Ascending aorta (tissue), 2 donors: ENCODE data around the gene DIAPH2. TPM values are rescaled to one million over a fixed set of nuclear protein-coding genes. Genes with fewer than 3 reads are reported as not detected.

Source experiments
- DNase-seq, 2 donors: peaks; one replicate each; pipeline ENCODE4 v3.0.0-alpha.2; 2019; ENCODE audit warnings: low spot score in 2 of 2
- H3K27ac ChIP-seq, 2 donors: fragments of 200-600 bp; sonication (generic); one replicate each; pipeline ENCODE4 v1.5.1; 2016 to 2017; ENCODE audit warnings: mild to moderate bottlenecking in 1 of 2
- H3K27me3 ChIP-seq: fragments of 200-600 bp; sonication (generic); one replicate; pipeline ENCODE4 v1.5.1; 2017
- H3K36me3 ChIP-seq, 2 donors: fragments of 200-600 bp; sonication (generic); one replicate each; pipeline ENCODE4 v1.5.1; 2016
- H3K4me1 ChIP-seq, 2 donors: fragments of 200-600 bp; sonication (generic); one replicate each; pipeline ENCODE4 v1.5.1; 2016 to 2017; ENCODE audit warnings: mild to moderate bottlenecking in 1 of 2
- H3K4me3 ChIP-seq, 2 donors: fragments of 200-600 bp; sonication (generic); one replicate each; pipeline ENCODE4 v1.5.1; 2016 to 2017; ENCODE audit warnings: mild to moderate bottlenecking in 1 of 2
- H3K9me3 ChIP-seq, 2 donors: fragments of 200-600 bp; sonication (generic); one replicate each; pipeline ENCODE4 v1.5.1; 2016
- CTCF ChIP-seq, 3 experiments: fragments of 200-600 bp in 2 of 3; fragments of 450-650 bp in 1 of 3; sonication (generic) in 2 of 3; IDR thresholded peaks; one replicate each; pipeline ENCODE4 v1.5.1; 2016 to 2019; ENCODE audit warnings: antibody characterized with exemption in 3 of 3, mild to moderate bottlenecking in 1 of 3, moderate library complexity in 1 of 3
- intact Hi-C: fragments of 100-400 bp; cut with DNase I; formaldehyde crosslinking; loops from one replicate; pipeline ENCODE4 v1.15.1; 2023
- total RNA-seq: library from RNA; depleted of rRNA; stranded (reverse); fragments of >200 nt; gene quantifications from one replicate; pipeline ENCODE4 v1.1.0, GENCODE V29; 2016

Gene DIAPH2
- total RNA-seq, 1 donor from 2014 or later, result 27.9 TPM

- H3K27me3 ChIP-seq, result no peaks in the 10 kb centered on the region
- H3K9me3 ChIP-seq, result no peaks in the 10 kb centered on the region
- no peak for DNase-seq
- H3K36me3 ChIP-seq, result no peaks in the 10 kb centered on the region
- H3K27ac ChIP-seq, result no peak overlapping the region
- H3K4me3 ChIP-seq, result no peak overlapping the region
- intact Hi-C loops, result no loop called here
- no peak for TF ChIP-seq CTCF (IDR thresholded peaks at IDR 0.05)
- H3K4me1 ChIP-seq, result no peaks in the 10 kb centered on the region
Measured at GRCh38 chrX:97369947-97370346, 685.3 kb downstream of the DIAPH2 start.

DNA sequence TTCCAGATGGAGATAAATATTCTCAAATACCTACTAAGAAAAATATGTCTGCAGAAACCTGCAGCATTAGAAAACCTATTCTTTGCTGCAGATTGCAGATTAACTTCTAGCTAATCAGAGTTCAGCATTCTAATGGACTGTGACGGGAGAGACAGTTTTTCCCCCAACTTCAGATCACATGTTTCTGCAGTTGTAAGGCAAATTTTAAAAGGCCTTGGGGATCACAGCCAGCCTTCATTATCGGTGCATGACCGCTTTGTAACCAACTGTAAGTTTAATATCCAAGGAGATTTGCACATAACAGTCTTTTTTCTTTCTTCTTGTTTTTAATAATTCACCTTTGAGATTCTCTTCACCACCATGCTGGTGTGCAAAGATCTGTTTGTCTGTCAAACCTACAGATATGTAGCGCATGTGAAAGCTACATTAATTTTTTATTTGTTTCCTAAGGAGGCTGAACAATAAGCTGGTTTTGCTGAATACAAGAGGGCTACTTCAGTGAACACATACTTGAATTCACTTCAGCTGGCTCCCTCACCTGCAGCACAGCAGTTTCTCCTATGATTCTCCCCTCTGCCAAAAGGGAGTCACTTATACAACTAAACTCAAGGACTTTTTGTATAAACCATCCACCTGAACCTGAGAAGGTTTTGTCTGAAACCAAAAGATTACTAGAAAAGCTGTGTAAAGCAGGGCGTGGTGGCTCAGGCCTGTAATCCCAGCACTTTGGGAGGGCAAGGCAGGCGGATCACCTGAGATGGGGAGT lies 687.5 kb downstream of the DIAPH2 start:
- Histone ChIP-seq H3K9me3 (no peaks in the 10 kb centered on the region), H3K27me3 (no peaks in the 10 kb centered on the region), H3K36me3 (no peaks in the 10 kb centered on the region), H3K4me3 (no peak overlapping the region), H3K4me1 (no peaks in the 10 kb centered on the region), H3K27ac (no peak overlapping the region)
- intact Hi-C loops, result no loop called here
- TF ChIP-seq CTCF (IDR thresholded peaks at IDR 0.05), result no peak
- DNase-seq, result no peak

- H3K27ac ChIP-seq, result no peak overlapping the region
- no peak for DNase-seq
- no peaks in the 10 kb centered on the region for H3K36me3 ChIP-seq
- H3K9me3 ChIP-seq, result no peaks in the 10 kb centered on the region
- H3K27me3 ChIP-seq, result no peaks in the 10 kb centered on the region
- intact Hi-C loops, result no loop called here
- TF ChIP-seq CTCF (IDR thresholded peaks at IDR 0.05), result no peak
- no peak overlapping the region for H3K4me3 ChIP-seq
- no peaks in the 10 kb centered on the region for H3K4me1 ChIP-seq
Measured at GRCh38 chrX:97374266-97374665, 689.6 kb downstream of the DIAPH2 start.

DNA sequence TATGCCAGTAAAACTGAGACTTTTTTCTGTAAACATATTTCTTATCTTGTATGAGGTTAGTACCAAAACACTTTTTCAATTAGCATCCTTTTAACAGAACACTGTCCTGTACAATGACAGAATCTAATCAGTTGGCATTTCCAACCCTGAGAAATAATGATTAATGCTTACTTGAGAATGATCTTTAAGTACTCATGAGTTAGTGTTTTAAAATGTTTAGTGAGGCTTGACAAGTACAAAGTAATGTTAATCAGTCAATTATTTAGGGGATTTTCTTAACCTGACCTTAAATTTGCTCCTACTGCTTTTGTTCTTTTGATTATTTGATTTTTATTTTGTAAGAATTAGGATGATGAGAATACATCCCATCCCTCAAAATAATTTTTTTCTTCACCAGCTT lies 695.6 kb downstream of the DIAPH2 start:
- no peak for DNase-seq
- H3K9me3 ChIP-seq, result no peaks in the 10 kb centered on the region
- no peak for TF ChIP-seq CTCF (IDR thresholded peaks at IDR 0.05)
- no peaks in the 10 kb centered on the region for H3K36me3 ChIP-seq
- H3K4me3 ChIP-seq, result no peak overlapping the region
- no peaks in the 10 kb centered on the region for H3K27me3 ChIP-seq
- no peaks in the 10 kb centered on the region for H3K4me1 ChIP-seq
- intact Hi-C loops, result no loop called here
- no peak overlapping the region for H3K27ac ChIP-seq

GRCh38 chrX:97384685-97385084 lies 700.0 kb downstream of the DIAPH2 start:
- H3K27ac ChIP-seq, result no peak overlapping the region
- no peak for TF ChIP-seq CTCF (IDR thresholded peaks at IDR 0.05)
- no peaks in the 10 kb centered on the region for H3K4me1 ChIP-seq
- DNase-seq, result no peak
- no peaks in the 10 kb centered on the region for H3K9me3 ChIP-seq
- H3K27me3 ChIP-seq, result no peaks in the 10 kb centered on the region
- H3K4me3 ChIP-seq, result no peak overlapping the region
- intact Hi-C loops, result no loop called here
- H3K36me3 ChIP-seq, result no peaks in the 10 kb centered on the region

- intact Hi-C loops, result no loop called here
- no peak overlapping the region for H3K4me3 ChIP-seq
- H3K36me3 ChIP-seq, result no peaks in the 10 kb centered on the region
- H3K27me3 ChIP-seq, result no peaks in the 10 kb centered on the region
- TF ChIP-seq CTCF (IDR thresholded peaks at IDR 0.05), result no peak
- no peak overlapping the region for H3K27ac ChIP-seq
- no peaks in the 10 kb centered on the region for H3K4me1 ChIP-seq
- no peak for DNase-seq
- H3K9me3 ChIP-seq, result no peaks in the 10 kb centered on the region
Measured at GRCh38 chrX:97387004-97387403, 702.4 kb downstream of the DIAPH2 start.
